CD8-positive, alpha-beta memory T cell (primary cell): ENCODE measurements around the gene C19orf67. TPM values are rescaled to one million over a fixed set of nuclear protein-coding genes. Genes with fewer than 3 reads are reported as not detected.

Experiments used
- CTCF ChIA-PET: fragments of 350-600 bp; sonication (Branson Sonifier 250); formaldehyde crosslinking; loops from one replicate; lab custom pipeline; 2021; ENCODE audit warnings: antibody characterized with exemption; lab: Charles Lee
- POLR2A ChIA-PET: fragments of 350-600 bp; sonication (Branson Sonifier 250); formaldehyde crosslinking; loops from one replicate; lab custom pipeline; 2021; ENCODE audit warnings: antibody characterized with exemption; lab: Charles Lee
- DNase-seq, 5 donors: peaks; one replicate each; pipeline versions ENCODE4 v3.0.0 to v3.0.0-alpha.2; 2020 to 2022; ENCODE audit warnings: mixed read lengths in 1 of 5
- H3K27ac ChIP-seq: one replicate; pipeline ENCODE4 v1.7.0; 2013; ENCODE audit warnings: low read depth, mild to moderate bottlenecking, low read length, moderate library complexity
- H3K27me3 ChIP-seq: 2 replicates; pipeline ENCODE4 v1.7.0; 2013; ENCODE audit warnings: low read length, mild to moderate bottlenecking; ENCODE audit not compliant: insufficient read depth, poor library complexity, severe bottlenecking
- H3K36me3 ChIP-seq: 2 replicates; pipeline ENCODE4 v1.7.0; 2013; ENCODE audit warnings: mild to moderate bottlenecking, low read length, moderate library complexity; ENCODE audit not compliant: insufficient read depth
- H3K4me1 ChIP-seq: 2 replicates; pipeline ENCODE4 v1.7.0; 2013; ENCODE audit warnings: mild to moderate bottlenecking, low read length, moderate library complexity; ENCODE audit not compliant: insufficient read depth
- H3K4me3 ChIP-seq: 2 replicates; pipeline ENCODE4 v1.7.0; 2013; ENCODE audit warnings: mild to moderate bottlenecking, low read length
- H3K9me3 ChIP-seq: 2 replicates; pipeline ENCODE4 v1.7.0; 2013; ENCODE audit warnings: mild to moderate bottlenecking, low read length
- H3K27ac Mint-ChIP-seq, 8 donors: one replicate each; pipeline ENCODE4 v1.8.0; 2020 to 2021; ENCODE audit warnings: mixed read lengths in 8 of 8, mild to moderate bottlenecking in 6 of 8, inconsistent platforms in 3 of 8, moderate library complexity in 3 of 8
- H3K27me3 Mint-ChIP-seq, 2 donors: one replicate each; pipeline ENCODE4 v1.8.0; 2020 to 2021; ENCODE audit warnings: mixed read lengths in 2 of 2, mild to moderate bottlenecking in 1 of 2, moderate library complexity in 1 of 2
- H3K36me3 Mint-ChIP-seq, 3 donors: one replicate each; pipeline ENCODE4 v1.8.0; 2020 to 2021; ENCODE audit warnings: mixed read lengths in 3 of 3, inconsistent platforms in 1 of 3, mild to moderate bottlenecking in 1 of 3
- H3K4me1 Mint-ChIP-seq, 3 donors: one replicate each; pipeline ENCODE4 v1.8.0; 2020 to 2021; ENCODE audit warnings: mixed read lengths in 3 of 3, inconsistent platforms in 1 of 3, mild to moderate bottlenecking in 1 of 3
- H3K4me3 Mint-ChIP-seq, 7 donors: one replicate each; pipeline ENCODE4 v1.8.0; 2020 to 2021; ENCODE audit warnings: mixed read lengths in 7 of 7, mild to moderate bottlenecking in 6 of 7, moderate library complexity in 4 of 7, inconsistent platforms in 2 of 7
- H3K9me3 Mint-ChIP-seq, 5 donors: one replicate each; pipeline ENCODE4 v1.8.0; 2020 to 2022; ENCODE audit warnings: mixed read lengths in 5 of 5, mild to moderate bottlenecking in 3 of 5, moderate library complexity in 2 of 5, inconsistent platforms in 1 of 5
- polyA plus RNA-seq: library from polyadenylated mRNA; unstranded; fragments of 300-500 nt; fragmentation: Illumina TruSeq; gene quantifications from one replicate; pipeline ENCODE4 v1.2.3, GENCODE V29; 2021
- total RNA-seq, 2 experiments: library from RNA; stranded (reverse); gene quantifications; one replicate each; pipeline ENCODE4 v1.2.3, GENCODE V29; 2021

Gene C19orf67
- total and polyA plus RNA-seq, 3 experiments from 2014 or later = 0.42 TPM; not detected in 2

GRCh38 chr19:14061081-14061749, 24.4 kb downstream of the C19orf67 start:
- H3K4me1 ChIP-seq = peaks cover 17% of the 10 kb centered on the region
- H3K4me3 ChIP-seq = no peak overlapping the region
- H3K36me3 Mint-ChIP-seq = no peaks in the 10 kb centered on the region
- peaks cover 18 to 36% of the 10 kb centered on the region in 2 donors for H3K27me3 Mint-ChIP-seq
- CTCF ChIA-PET = interaction anchor here (4.3 to 7.8 kb wide), 2 partner anchors 10 to 11 kb away, joined by 35 to 67 read pairs; partner anchors contain the start of gene MISP3
- no peaks in the 10 kb centered on the region for H3K9me3 ChIP-seq
- peak overlapping the region in 1 of 8 donors; percentile 30 for H3K27ac Mint-ChIP-seq
- peaks cover 11 to 25% (median 11%) of the 10 kb centered on the region in 3 donors for H3K4me1 Mint-ChIP-seq
- DNase-seq = no peak
- H3K27ac ChIP-seq = no peak overlapping the region
- peaks cover 16% of the 10 kb centered on the region for H3K27me3 ChIP-seq
- H3K4me3 Mint-ChIP-seq = no peak overlapping the region
- H3K36me3 ChIP-seq = no peaks in the 10 kb centered on the region
- H3K9me3 Mint-ChIP-seq = no peaks in the 10 kb centered on the region
- POLR2A ChIA-PET = interaction anchor here (0.5 kb wide), 1 partner anchor 914 kb away, joined by 11 read pairs; no protein-coding TSS in a partner anchor

- Mint-ChIP-seq H3K4me3 (peak overlapping the region in 1 of 7 donors; percentile 44), H3K27ac (no peak overlapping the region), H3K36me3 (no peaks in the 10 kb centered on the region), H3K4me1 (peaks cover 11 to 25% (median 11%) of the 10 kb centered on the region in 3 donors), H3K27me3 (peaks cover 18 to 36% of the 10 kb centered on the region in 2 donors), H3K9me3 (no peaks in the 10 kb centered on the region)
- Histone ChIP-seq H3K36me3 (no peaks in the 10 kb centered on the region), H3K9me3 (no peaks in the 10 kb centered on the region), H3K4me1 (peaks cover 17% of the 10 kb centered on the region), H3K4me3 (no peak overlapping the region), H3K27ac (no peak overlapping the region), H3K27me3 (peaks cover 16% of the 10 kb centered on the region)
- DNase-seq = no peak
- CTCF ChIA-PET = interaction anchor here (0.8 to 7.8 kb wide), 18 partner anchors 10 to 347 kb away, joined by 3 to 67 read pairs (median 4); partner anchors contain the start of genes IL27RA and MISP3
- POLR2A ChIA-PET = interaction anchor here (0.5 kb wide), 1 partner anchor 27 kb away, joined by 8 read pairs; no protein-coding TSS in a partner anchor
These were observed 25.9 kb downstream of the C19orf67 start for GRCh38 chr19:14059652-14060155.

GRCh38 chr19:14059093-14059480, 26.5 kb downstream of the C19orf67 start:
- peak overlapping the region in 6 of 7 donors; percentile 31 to 78 (median 60) for H3K4me3 Mint-ChIP-seq
- Histone ChIP-seq H3K27ac (no peak overlapping the region), H3K4me1 (peaks cover 17% of the 10 kb centered on the region), H3K4me3 (no peak overlapping the region), H3K36me3 (no peaks in the 10 kb centered on the region), H3K9me3 (no peaks in the 10 kb centered on the region), H3K27me3 (peaks cover 16% of the 10 kb centered on the region)
- ChIA-PET POLR2A (no interaction called here), CTCF (interaction anchor here (0.7 to 7.8 kb wide), 20 partner anchors 9 to 184 kb away, joined by 3 to 67 read pairs (median 4); partner anchors contain the start of genes IL27RA and MISP3)
- no peaks in the 10 kb centered on the region for H3K9me3 Mint-ChIP-seq
- no peaks in the 10 kb centered on the region for H3K36me3 Mint-ChIP-seq
- peak overlapping the region in 2 of 8 donors; percentile 21 to 42 for H3K27ac Mint-ChIP-seq
- H3K27me3 Mint-ChIP-seq = peaks cover 18 to 36% of the 10 kb centered on the region in 2 donors
- peak; percentile 33 to 62 (median 43) for DNase-seq
- peaks cover 11 to 25% (median 11%) of the 10 kb centered on the region in 3 donors for H3K4me1 Mint-ChIP-seq

- no peak for DNase-seq
- Mint-ChIP-seq H3K36me3 (peaks cover 0 to 2% (median 0%) of the 10 kb centered on the region in 3 donors), H3K27ac (peak overlapping the region in 2 of 8 donors; percentile 21 to 42), H3K27me3 (peaks cover 18 to 36% of the 10 kb centered on the region in 2 donors), H3K4me3 (peak overlapping the region in 6 of 7 donors; percentile 31 to 78 (median 60)), H3K9me3 (no peaks in the 10 kb centered on the region), H3K4me1 (peaks cover 11 to 25% (median 12%) of the 10 kb centered on the region in 3 donors)
- CTCF ChIA-PET = interaction anchor here (0.7 to 7.8 kb wide), 14 partner anchors 9 to 179 kb away, joined by 3 to 67 read pairs (median 4); partner anchors contain the start of genes IL27RA and MISP3
- Histone ChIP-seq H3K4me1 (peaks cover 17% of the 10 kb centered on the region), H3K27me3 (peaks cover 16% of the 10 kb centered on the region), H3K27ac (no peak overlapping the region), H3K36me3 (no peaks in the 10 kb centered on the region), H3K9me3 (no peaks in the 10 kb centered on the region), H3K4me3 (no peak overlapping the region)
- POLR2A ChIA-PET = no interaction called here
These were observed 27.1 kb downstream of the C19orf67 start for GRCh38 chr19:14058182-14059092.

- Histone ChIP-seq H3K36me3 (peaks cover 6% of the 10 kb centered on the region), H3K4me3 (no peak overlapping the region), H3K4me1 (peaks cover 17% of the 10 kb centered on the region), H3K27me3 (peaks cover 16% of the 10 kb centered on the region), H3K9me3 (no peaks in the 10 kb centered on the region), H3K27ac (no peak overlapping the region)
- DNase-seq = no peak
- POLR2A ChIA-PET = no interaction called here
- Mint-ChIP-seq H3K4me1 (peaks cover 11 to 25% (median 13%) of the 10 kb centered on the region in 3 donors), H3K27me3 (peaks cover 18 to 36% of the 10 kb centered on the region in 2 donors), H3K27ac (peak overlapping the region in 2 of 8 donors; percentile 35 to 75), H3K4me3 (peak overlapping the region in 6 of 7 donors; percentile 22 to 65 (median 51)), H3K9me3 (no peaks in the 10 kb centered on the region), H3K36me3 (peaks cover 5 to 12% (median 5%) of the 10 kb centered on the region in 3 donors)
- CTCF ChIA-PET = interaction anchor here (1.0 to 7.8 kb wide), 4 partner anchors 7 to 195 kb away, joined by 3 to 67 read pairs (median 19); partner anchors contain the start of genes IL27RA and MISP3
These were observed 28.7 kb downstream of the C19orf67 start for GRCh38 chr19:14056741-14057356.

GRCh38 chr19:14056069-14056666, 29.4 kb downstream of the C19orf67 start:
- Histone ChIP-seq H3K4me1 (peaks cover 17% of the 10 kb centered on the region), H3K36me3 (peaks cover 6% of the 10 kb centered on the region), H3K9me3 (no peaks in the 10 kb centered on the region), H3K27me3 (peaks cover 16% of the 10 kb centered on the region), H3K4me3 (no peak overlapping the region), H3K27ac (no peak overlapping the region)
- Mint-ChIP-seq H3K4me3 (peak overlapping the region in 1 of 7 donors; percentile 36), H3K36me3 (peaks cover 5 to 16% (median 9%) of the 10 kb centered on the region in 3 donors), H3K27ac (no peak overlapping the region), H3K27me3 (peaks cover 18 to 32% of the 10 kb centered on the region in 2 donors), H3K4me1 (peaks cover 11 to 25% (median 13%) of the 10 kb centered on the region in 3 donors), H3K9me3 (no peaks in the 10 kb centered on the region)
- ChIA-PET POLR2A (interaction anchor here (0.6 kb wide), 1 partner anchor 8 kb away, joined by 4 read pairs; no protein-coding TSS in a partner anchor), CTCF (interaction anchor here (1.0 to 7.8 kb wide), 2 partner anchors 15 to 194 kb away, joined by 3 to 67 read pairs; partner anchors contain the start of gene MISP3)
- no peak for DNase-seq
